Lung (tissue), 12 donors: ENCODE results near the gene EVA1C. TPM values are rescaled to one million over a fixed set of nuclear protein-coding genes. Genes with fewer than 3 reads are reported as not detected.

Experiments
- ATAC-seq: fragments of 200-7000 bp; cut with Tn5 transposase; one replicate; pipeline ENCODE4 v1.9.1; 2020; ENCODE audit warnings: moderate number of reproducible peaks; ENCODE audit not compliant: insufficient read depth, low FRiP score
- DNase-seq, 3 donors: peaks; one replicate each; pipeline ENCODE4 v3.0.0-alpha.2; 2013 to 2017
- H3K27ac ChIP-seq, 2 donors: one replicate each; pipeline ENCODE4 v1.5.1; 2013; ENCODE audit warnings: mild to moderate bottlenecking in 2 of 2, moderate library complexity in 2 of 2, control low read depth in 1 of 2, inconsistent platforms in 1 of 2, low read depth in 1 of 2, low read length in 1 of 2
- H3K27me3 ChIP-seq, 3 donors: one replicate each; pipeline ENCODE4 v1.5.1; 2013; ENCODE audit warnings: low read length in 2 of 3; ENCODE audit not compliant: control insufficient read depth in 3 of 3, insufficient read depth in 3 of 3
- H3K36me3 ChIP-seq, 4 donors: one replicate each; pipeline ENCODE4 v1.5.1; 2013; ENCODE audit warnings: low read length in 4 of 4, mild to moderate bottlenecking in 1 of 4, moderate library complexity in 1 of 4; ENCODE audit not compliant: control insufficient read depth in 4 of 4, insufficient read depth in 4 of 4
- H3K4me1 ChIP-seq, 5 donors: one replicate each; pipeline ENCODE4 v1.5.1; 2013; ENCODE audit warnings: low read length in 5 of 5, mild to moderate bottlenecking in 2 of 5, moderate library complexity in 1 of 5; ENCODE audit not compliant: control insufficient read depth in 5 of 5, insufficient read depth in 5 of 5
- H3K4me3 ChIP-seq: one replicate; pipeline ENCODE4 v1.5.1; 2013; ENCODE audit warnings: mild to moderate bottlenecking, control low read depth, moderate library complexity
- H3K9ac ChIP-seq, 2 donors: one replicate each; pipeline ENCODE4 v1.5.1; 2013; ENCODE audit warnings: low read length in 2 of 2, control low read depth in 1 of 2; ENCODE audit not compliant: insufficient read depth in 1 of 2
- H3K9me3 ChIP-seq, 4 donors: one replicate each; pipeline ENCODE4 v1.5.1; 2013; ENCODE audit warnings: low read length in 3 of 4, mild to moderate bottlenecking in 1 of 4, moderate library complexity in 1 of 4; ENCODE audit not compliant: control insufficient read depth in 4 of 4, insufficient read depth in 3 of 4
- CTCF ChIP-seq: IDR thresholded peaks from 2 replicates; pipeline ENCODE4 v1.5.1; 2012; ENCODE audit warnings: mild to moderate bottlenecking; ENCODE audit errors: control extremely low read depth, extremely low read depth
- WGBS, 2 donors: extraction: QIAGEN DNeasy Blood & Tissue Kit; methylation state at CpG; one replicate each; pipeline ENCODE4 v1.1.7; 2013; 5-methylcytosine and 5-hydroxymethylcytosine counted together
- polyA plus RNA-seq, 2 donors: library from polyadenylated mRNA; stranded (reverse); fragments of 200-250 nt; gene quantifications; one replicate each; pipeline ENCODE4 v1.2.1, GENCODE V29; 2013
- total RNA-seq, 2 donors: library from RNA; depleted of rRNA in 1 of 2; stranded (reverse); fragments of >200 nt in 1 of 2; gene quantifications; one replicate each; pipeline ENCODE4 v1.2.1, GENCODE V29; 2014 to 2021
- donor health status: control.
- donor health status: control.
- donor health status: Bipolar disorder and iron deficiency.
- donor health status: healthy.
- donor health status: DM: yes; HTN: yes; CAD: no.

EVA1C gene
- total and polyA plus RNA-seq, 4 donors: 13.9 to 59.0 (median 48.6) TPM

- peaks cover 0 to 5% (median 0%) of the 10 kb centered on the region in 4 donors for H3K36me3 ChIP-seq
- ATAC-seq (no peak), DNase-seq (peak in 1 of 3 donors; percentile 22)
- no peak for TF ChIP-seq CTCF
- peaks cover 0 to 24% (median 4%) of the 10 kb centered on the region in 3 donors for H3K27me3 ChIP-seq
- no peaks in the 10 kb centered on the region for H3K9me3 ChIP-seq
- H3K9ac ChIP-seq: no peak overlapping the region
- H3K27ac ChIP-seq: peak overlapping the region in 1 of 2 donors; percentile 98
- 70 to 82% methylated on average over 8 of the region's 8 CpGs for WGBS, 2 donors
- peaks cover 0 to 23% (median 7%) of the 10 kb centered on the region in 5 donors for H3K4me1 ChIP-seq
- H3K4me3 ChIP-seq: no peak overlapping the region
Measured at GRCh38 chr21:32414579-32415358, 2.3 kb downstream of the EVA1C start.

- H3K27me3 ChIP-seq: peaks cover 0 to 17% (median 3%) of the 10 kb centered on the region in 3 donors
- DNase-seq: peak in 2 of 3 donors; percentile 29 to 48
- no peak overlapping the region for H3K9ac ChIP-seq
- H3K4me3 ChIP-seq: no peak overlapping the region
- H3K4me1 ChIP-seq: peaks cover 0 to 23% (median 3%) of the 10 kb centered on the region in 5 donors
- TF ChIP-seq CTCF: no peak
- H3K27ac ChIP-seq: no peak overlapping the region
- no peak for ATAC-seq
- WGBS, 2 donors: 86 to 91% methylated on average over 11 of the region's 11 CpGs
- H3K9me3 ChIP-seq: no peaks in the 10 kb centered on the region
- peaks cover 0 to 5% (median 0%) of the 10 kb centered on the region in 4 donors for H3K36me3 ChIP-seq
Measured at GRCh38 chr21:32415451-32416398, 3.2 kb downstream of the EVA1C start.

GRCh38 chr21:32418146-32418545 is 5.6 kb downstream of the EVA1C start:
- H3K4me3 ChIP-seq: no peak overlapping the region
- H3K9ac ChIP-seq: no peak overlapping the region
- H3K36me3 ChIP-seq: peaks cover 0 to 6% (median 0%) of the 10 kb centered on the region in 4 donors
- no peak overlapping the region for H3K27ac ChIP-seq
- 83 to 91% methylated on average over 4 of the region's 4 CpGs for WGBS, 2 donors
- no peak for ATAC-seq
- peaks cover 0 to 6% (median 0%) of the 10 kb centered on the region in 5 donors for H3K4me1 ChIP-seq
- DNase-seq: no peak
- H3K27me3 ChIP-seq: peaks cover 0 to 1% (median 0%) of the 10 kb centered on the region in 3 donors
- no peaks in the 10 kb centered on the region for H3K9me3 ChIP-seq
- TF ChIP-seq CTCF: no peak
